NCI-H1694 (cell line): Measurements from ENCODE around the gene WFDC10A.
"Not testable (repeated sequence)": the region's sequence is repeated elsewhere in the genome, so short reads cannot be mapped to it uniquely, and the experiment has no call there.

ENCODE experiments used
- DNase-seq: peaks from one replicate; lab custom pipeline; 2025; lab: John Stamatoyannopoulos, UW

The WFDC10A gene

GRCh38 chr20:45649312-45649863 lies 19.8 kb downstream of the WFDC10A start:
- DNase-seq = no peak

- not testable (repeated sequence) for DNase-seq
These were observed 22.2 kb downstream of the WFDC10A start for GRCh38 chr20:45651726-45652125.

GRCh38 chr20:45657038-45657437 lies 27.5 kb downstream of the WFDC10A start:
- not testable (repeated sequence) for DNase-seq

- DNase-seq = no peak
These were observed 40.6 kb downstream of the WFDC10A start, which contains the start of gene WFDC11 for GRCh38 chr20:45670139-45670538. TSS of gene WFDC11 (minus strand) at chr20:45670239. CDS start at chr20:45650600, 19,639 bp downstream.

GRCh38 chr20:45672765-45673164 lies 43.2 kb downstream of the WFDC10A start:
- DNase-seq = no peak

- DNase-seq = no peak
These were observed 50.1 kb downstream of the WFDC10A start for GRCh38 chr20:45679650-45680049.
